Activated naive CD8-positive, alpha-beta T cell treated with anti-CD3 and anti-CD28 coated beads for 36 hours (primary cell): ENCODE measurements around the gene TRIP12. TPM values are rescaled to one million over a fixed set of nuclear protein-coding genes. Genes with fewer than 3 reads are reported as not detected.
"Not testable (repeated sequence)": the region's sequence is repeated elsewhere in the genome, so short reads cannot be mapped to it uniquely, and the experiment has no call there.

ENCODE experiments used
- DNase-seq: peaks from one replicate; pipeline ENCODE4 v3.0.0; 2021
- H3K27ac Mint-ChIP-seq: one replicate; pipeline ENCODE4 v1.8.0; 2022; ENCODE audit warnings: mild to moderate bottlenecking, moderate library complexity, mixed read lengths
- H3K27me3 Mint-ChIP-seq: one replicate; pipeline ENCODE4 v1.8.0; 2022; ENCODE audit warnings: mild to moderate bottlenecking, mixed read lengths
- H3K36me3 Mint-ChIP-seq: one replicate; pipeline ENCODE4 v1.8.0; 2021; ENCODE audit warnings: mild to moderate bottlenecking, mixed read lengths
- H3K4me1 Mint-ChIP-seq: one replicate; pipeline ENCODE4 v1.8.0; 2021; ENCODE audit warnings: mixed read lengths
- H3K4me3 Mint-ChIP-seq: one replicate; pipeline ENCODE4 v1.8.0; 2022; ENCODE audit warnings: mild to moderate bottlenecking, moderate library complexity, mixed read lengths
- H3K9me3 Mint-ChIP-seq: one replicate; pipeline ENCODE4 v1.8.0; 2022; ENCODE audit warnings: mixed read lengths
- total RNA-seq, 2 experiments: library from RNA; stranded (reverse); gene quantifications; one replicate each; pipeline ENCODE4 v1.2.3, GENCODE V29; 2021

Gene TRIP12
- total RNA-seq, 2 experiments from 2014 or later = 227 to 262 TPM

DNA sequence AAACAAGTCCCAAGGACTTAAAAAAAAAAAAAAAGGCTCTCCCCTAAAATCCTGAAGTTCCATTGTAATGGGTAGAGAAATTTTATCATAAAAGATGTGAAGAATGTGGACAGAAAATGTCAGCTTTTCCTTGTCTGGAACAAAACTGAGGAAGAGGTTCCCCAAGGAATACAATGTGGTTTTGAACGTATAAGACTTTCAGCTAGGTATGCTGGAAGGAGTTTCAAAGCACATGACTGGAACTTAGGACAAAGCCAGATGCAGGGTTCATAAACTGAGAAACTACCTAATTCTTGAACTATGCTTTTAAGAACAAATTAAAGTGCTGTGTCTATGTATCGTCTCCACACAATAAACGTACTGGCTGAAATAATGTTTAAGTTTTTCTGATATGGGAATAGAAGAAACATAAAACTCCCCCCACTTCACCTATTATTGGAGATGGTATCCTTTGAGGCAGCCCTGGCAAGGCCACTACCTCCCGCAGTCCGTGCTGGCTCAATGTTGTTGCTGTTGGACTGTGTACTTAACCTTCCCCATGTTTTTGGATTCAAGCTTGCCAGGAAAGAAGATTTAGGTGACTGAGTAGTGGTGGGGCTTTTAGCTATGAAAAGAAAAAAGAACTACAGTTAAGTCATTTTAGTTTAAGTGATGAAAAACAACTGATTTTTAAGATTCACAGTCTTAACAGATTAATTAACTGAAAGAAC, 123.2 kb downstream of the TRIP12 start:
- no peak overlapping the region for H3K4me3 Mint-ChIP-seq
- peaks cover 4% of the 10 kb centered on the region for H3K36me3 Mint-ChIP-seq
- H3K4me1 Mint-ChIP-seq = no peaks in the 10 kb centered on the region
- H3K9me3 Mint-ChIP-seq = no peaks in the 10 kb centered on the region
- no peaks in the 10 kb centered on the region for H3K27me3 Mint-ChIP-seq
- H3K27ac Mint-ChIP-seq = peak overlapping the region; percentile 23
- no peak for DNase-seq

GRCh38 chr2:229795058-229795457, 126.8 kb downstream of the TRIP12 start:
- H3K36me3 Mint-ChIP-seq = peaks cover 16% of the 10 kb centered on the region
- H3K9me3 Mint-ChIP-seq = no peaks in the 10 kb centered on the region
- peaks cover 5% of the 10 kb centered on the region for H3K4me1 Mint-ChIP-seq

GRCh38 chr2:229794636-229795035, 127.2 kb downstream of the TRIP12 start:
- H3K36me3 Mint-ChIP-seq = peaks cover 16% of the 10 kb centered on the region
- H3K27ac Mint-ChIP-seq = no peak overlapping the region
- no peak overlapping the region for H3K4me3 Mint-ChIP-seq
- DNase-seq = no peak
- peaks cover 7% of the 10 kb centered on the region for H3K4me1 Mint-ChIP-seq
- H3K9me3 Mint-ChIP-seq = no peaks in the 10 kb centered on the region
- H3K27me3 Mint-ChIP-seq = no peaks in the 10 kb centered on the region

More at GRCh38 chr2:229795058-229795457, 126.8 kb downstream of the TRIP12 start:
- no peaks in the 10 kb centered on the region for H3K27me3 Mint-ChIP-seq
- DNase-seq = no peak
- no peak overlapping the region for H3K27ac Mint-ChIP-seq
- H3K4me3 Mint-ChIP-seq = no peak overlapping the region

- H3K27ac Mint-ChIP-seq, DNase-seq, H3K9me3 Mint-ChIP-seq, H3K4me3 Mint-ChIP-seq, H3K27me3 Mint-ChIP-seq: not testable (repeated sequence)
- Mint-ChIP-seq H3K4me1 (peaks cover 17% of the 10 kb centered on the region), H3K36me3 (peaks cover 18% of the 10 kb centered on the region)
These were observed 135.5 kb downstream of the TRIP12 start for GRCh38 chr2:229786289-229786688.

DNA sequence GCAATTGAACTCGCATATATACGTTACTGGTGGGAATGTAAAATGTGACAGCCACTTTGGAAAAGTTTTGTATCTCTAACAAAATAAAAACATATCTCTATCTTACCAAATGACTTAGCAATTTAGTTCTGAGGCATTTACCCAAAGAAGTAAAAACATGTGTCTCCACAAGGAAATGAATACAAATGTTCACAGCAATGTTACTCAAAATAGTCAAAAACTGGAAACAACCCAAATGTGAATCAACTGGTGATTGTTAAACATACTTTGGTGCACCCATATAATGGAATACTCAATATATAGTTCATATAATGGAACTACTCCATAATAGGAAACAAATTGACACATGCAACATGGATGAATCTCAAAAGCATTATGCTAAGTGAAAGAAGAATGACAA, 137.0 kb downstream of the TRIP12 start:
- peaks cover 20% of the 10 kb centered on the region for H3K36me3 Mint-ChIP-seq
- H3K27ac Mint-ChIP-seq = peak overlapping the region; percentile 9
- no peaks in the 10 kb centered on the region for H3K9me3 Mint-ChIP-seq
- peaks cover 11% of the 10 kb centered on the region for H3K4me1 Mint-ChIP-seq
- no peak for DNase-seq
- H3K4me3 Mint-ChIP-seq = no peak overlapping the region
- no peaks in the 10 kb centered on the region for H3K27me3 Mint-ChIP-seq

- H3K9me3 Mint-ChIP-seq = no peaks in the 10 kb centered on the region
- no peak for DNase-seq
- peaks cover 3% of the 10 kb centered on the region for H3K4me1 Mint-ChIP-seq
- peaks cover 15% of the 10 kb centered on the region for H3K36me3 Mint-ChIP-seq
- no peak overlapping the region for H3K4me3 Mint-ChIP-seq
- H3K27me3 Mint-ChIP-seq = no peaks in the 10 kb centered on the region
- H3K27ac Mint-ChIP-seq = no peak overlapping the region
These were observed 138.6 kb downstream of the TRIP12 start for GRCh38 chr2:229783108-229783721.

GRCh38 chr2:229780856-229781773, 140.7 kb downstream of the TRIP12 start:
- peaks cover 19% of the 10 kb centered on the region for H3K36me3 Mint-ChIP-seq
- no peak overlapping the region for H3K4me3 Mint-ChIP-seq
- H3K27ac Mint-ChIP-seq = no peak overlapping the region
- H3K4me1 Mint-ChIP-seq = peaks cover 15% of the 10 kb centered on the region
- no peaks in the 10 kb centered on the region for H3K27me3 Mint-ChIP-seq
- DNase-seq = no peak
- H3K9me3 Mint-ChIP-seq = no peaks in the 10 kb centered on the region

- Mint-ChIP-seq H3K27ac (no peak overlapping the region), H3K27me3 (no peaks in the 10 kb centered on the region), H3K9me3 (no peaks in the 10 kb centered on the region), H3K4me3 (no peak overlapping the region), H3K36me3 (peaks cover 19% of the 10 kb centered on the region), H3K4me1 (peaks cover 21% of the 10 kb centered on the region)
- DNase-seq = no peak
These were observed 142.2 kb downstream of the TRIP12 start for GRCh38 chr2:229779650-229780049.

DNA sequence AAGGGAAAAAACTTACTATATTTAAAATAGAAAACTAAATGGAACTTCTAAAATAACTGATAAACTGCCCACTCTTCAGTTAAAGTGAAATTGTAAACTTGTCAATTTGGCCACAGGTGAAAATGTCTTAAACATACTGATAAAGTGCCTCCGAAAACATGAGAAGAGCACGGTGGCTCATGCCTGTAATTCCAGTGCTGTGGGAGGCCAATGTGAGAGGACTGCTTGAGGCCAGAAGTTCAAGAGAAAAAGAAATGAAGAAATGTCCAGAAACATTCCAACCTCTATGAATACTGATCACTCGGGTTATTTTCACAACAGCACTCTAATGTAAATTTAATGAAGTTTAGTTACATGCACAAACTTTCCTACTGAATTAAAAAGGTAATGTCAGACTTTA, 144.1 kb downstream of the TRIP12 start:
- peaks cover 18% of the 10 kb centered on the region for H3K4me1 Mint-ChIP-seq
- no peak for DNase-seq
- no peaks in the 10 kb centered on the region for H3K9me3 Mint-ChIP-seq
- H3K27ac Mint-ChIP-seq = no peak overlapping the region
- H3K4me3 Mint-ChIP-seq = no peak overlapping the region
- peaks cover 30% of the 10 kb centered on the region for H3K36me3 Mint-ChIP-seq
- H3K27me3 Mint-ChIP-seq = no peaks in the 10 kb centered on the region

GRCh38 chr2:229775614-229776313, 146.0 kb downstream of the TRIP12 start:
- H3K27ac Mint-ChIP-seq = no peak overlapping the region
- H3K9me3 Mint-ChIP-seq = no peaks in the 10 kb centered on the region

GRCh38 chr2:229774237-229774636, 147.6 kb downstream of the TRIP12 start:
- Mint-ChIP-seq H3K36me3 (peaks cover 40% of the 10 kb centered on the region), H3K4me1 (peaks cover 18% of the 10 kb centered on the region), H3K27ac (no peak overlapping the region), H3K9me3 (no peaks in the 10 kb centered on the region), H3K4me3 (no peak overlapping the region), H3K27me3 (no peaks in the 10 kb centered on the region)
- DNase-seq = no peak

More at GRCh38 chr2:229775614-229776313, 146.0 kb downstream of the TRIP12 start:
- H3K36me3 Mint-ChIP-seq = peaks cover 38% of the 10 kb centered on the region
- no peak overlapping the region for H3K4me3 Mint-ChIP-seq
- DNase-seq = no peak
- H3K4me1 Mint-ChIP-seq = peaks cover 18% of the 10 kb centered on the region
- no peaks in the 10 kb centered on the region for H3K27me3 Mint-ChIP-seq

DNA sequence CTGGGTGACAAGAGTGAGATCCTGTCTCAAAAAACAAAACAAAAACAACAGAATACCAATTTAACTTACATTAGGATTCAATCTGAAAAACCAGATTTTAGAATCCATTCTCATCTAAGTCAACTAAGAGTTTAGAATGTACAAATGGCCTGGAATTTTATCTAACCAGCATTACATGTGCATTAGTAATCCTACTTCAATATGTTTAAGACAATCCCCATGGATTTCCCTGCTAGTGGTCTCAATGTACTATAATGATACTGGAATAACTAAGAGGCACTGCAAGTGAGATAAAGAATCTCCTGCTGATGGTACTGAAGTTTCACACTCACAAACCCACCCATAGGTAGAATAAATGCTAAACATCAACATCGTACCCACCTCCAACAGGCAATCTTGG, 153.6 kb downstream of the TRIP12 start:
- H3K27ac Mint-ChIP-seq = no peak overlapping the region
- H3K9me3 Mint-ChIP-seq = no peaks in the 10 kb centered on the region
- no peak for DNase-seq
- H3K4me1 Mint-ChIP-seq = no peaks in the 10 kb centered on the region
- H3K27me3 Mint-ChIP-seq = no peaks in the 10 kb centered on the region
- H3K36me3 Mint-ChIP-seq = peaks cover 36% of the 10 kb centered on the region
- no peak overlapping the region for H3K4me3 Mint-ChIP-seq

GRCh38 chr2:229765721-229766120, 156.1 kb downstream of the TRIP12 start:
- Mint-ChIP-seq H3K4me3 (no peak overlapping the region), H3K4me1 (no peaks in the 10 kb centered on the region), H3K27ac (no peak overlapping the region), H3K36me3 (peaks cover 26% of the 10 kb centered on the region), H3K27me3 (no peaks in the 10 kb centered on the region), H3K9me3 (no peaks in the 10 kb centered on the region)
- no peak for DNase-seq

DNA sequence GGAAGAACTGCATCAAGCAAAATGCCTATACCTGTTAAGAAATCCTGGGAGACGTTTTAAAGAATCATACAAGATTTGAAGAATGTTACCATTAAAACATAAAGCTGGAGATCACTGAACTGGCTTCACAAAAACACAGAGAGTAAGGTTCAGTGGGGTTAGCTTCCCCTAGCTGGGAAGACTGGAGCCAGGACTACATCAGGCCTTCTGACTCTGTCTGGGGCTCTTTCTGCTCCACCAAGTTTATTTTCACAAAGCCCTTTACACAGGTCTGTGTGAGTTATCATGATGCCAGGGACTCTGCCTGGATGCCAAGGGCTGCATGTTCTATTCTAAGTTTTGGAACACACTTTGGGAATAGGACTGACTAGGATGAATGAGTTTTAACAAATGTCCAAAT, 160.1 kb downstream of the TRIP12 start:
- H3K27me3 Mint-ChIP-seq = no peaks in the 10 kb centered on the region
- no peak overlapping the region for H3K4me3 Mint-ChIP-seq
- H3K36me3 Mint-ChIP-seq = peaks cover 14% of the 10 kb centered on the region
- H3K27ac Mint-ChIP-seq = no peak overlapping the region
- DNase-seq = no peak
- no peaks in the 10 kb centered on the region for H3K9me3 Mint-ChIP-seq
- H3K4me1 Mint-ChIP-seq = no peaks in the 10 kb centered on the region

DNA sequence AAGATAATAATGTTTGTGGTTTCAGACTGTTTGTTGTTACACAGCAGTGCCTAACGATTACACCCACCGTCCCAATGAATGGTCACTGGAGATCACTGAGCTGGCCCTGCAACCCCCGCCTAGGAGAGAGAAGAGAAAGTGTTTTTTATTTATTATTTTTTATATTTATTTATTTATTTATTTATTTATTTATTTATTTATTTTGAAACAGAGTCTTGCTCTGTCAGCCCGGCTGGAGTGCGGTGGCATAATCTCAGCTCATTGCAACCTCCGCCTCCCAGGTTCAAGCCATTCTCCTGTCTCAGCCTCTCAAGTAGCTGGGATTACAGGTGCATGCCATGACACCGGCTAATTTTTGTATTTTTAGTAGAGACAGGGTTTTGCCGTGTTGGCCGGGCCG, 164.3 kb downstream of the TRIP12 start:
- H3K4me3 Mint-ChIP-seq, H3K27ac Mint-ChIP-seq, H3K36me3 Mint-ChIP-seq, H3K9me3 Mint-ChIP-seq, DNase-seq, H3K4me1 Mint-ChIP-seq, H3K27me3 Mint-ChIP-seq: not testable (repeated sequence)
